Measurements from ENCODE around the gene DDX54.

GRCh38 chr12:113198296-113198695, 13.0 kb upstream of the DDX54 start:
- TF ChIP-seq EZH2 (IDR thresholded peaks at IDR 0.05) (no peak), POLR2AphosphoS5 (IDR thresholded peaks at IDR 0.05; ENCODE audit: borderline replicate concordance, low read depth, low read length) (no peak), FOXP2 (optimal IDR thresholded peaks at IDR 0.05; ENCODE audit: control extremely low read depth, extremely low read length, insufficient read depth) (no peak)

Measured in SK-N-MC (cell line).